D721Med (cell line): Measurements from ENCODE around the gene EPHA6.
"Not testable (repeated sequence)": the region's sequence is repeated elsewhere in the genome, so short reads cannot be mapped to it uniquely, and the experiment has no call there.

Experiments used
- DNase-seq: peaks from one replicate; pipeline ENCODE4 v3.0.0; 2011; ENCODE audit warnings: low spot score; ENCODE audit not compliant: insufficient read length
- FAIRE-seq: peaks from 2 replicates; lab custom pipeline; 2011; peaks lifted over from hg19 to GRCh38; lab: Jason Lieb, UNC
- TF ChIP-seq, protein P1 (sequence below): IDR thresholded peaks from 2 replicates; pipeline ENCODE4 v1.5.1; 2012; ENCODE audit warnings: mild to moderate bottlenecking, control low read depth; ENCODE audit not compliant: insufficient read depth; ENCODE audit errors: missing control alignments

The EPHA6 gene

DNA sequence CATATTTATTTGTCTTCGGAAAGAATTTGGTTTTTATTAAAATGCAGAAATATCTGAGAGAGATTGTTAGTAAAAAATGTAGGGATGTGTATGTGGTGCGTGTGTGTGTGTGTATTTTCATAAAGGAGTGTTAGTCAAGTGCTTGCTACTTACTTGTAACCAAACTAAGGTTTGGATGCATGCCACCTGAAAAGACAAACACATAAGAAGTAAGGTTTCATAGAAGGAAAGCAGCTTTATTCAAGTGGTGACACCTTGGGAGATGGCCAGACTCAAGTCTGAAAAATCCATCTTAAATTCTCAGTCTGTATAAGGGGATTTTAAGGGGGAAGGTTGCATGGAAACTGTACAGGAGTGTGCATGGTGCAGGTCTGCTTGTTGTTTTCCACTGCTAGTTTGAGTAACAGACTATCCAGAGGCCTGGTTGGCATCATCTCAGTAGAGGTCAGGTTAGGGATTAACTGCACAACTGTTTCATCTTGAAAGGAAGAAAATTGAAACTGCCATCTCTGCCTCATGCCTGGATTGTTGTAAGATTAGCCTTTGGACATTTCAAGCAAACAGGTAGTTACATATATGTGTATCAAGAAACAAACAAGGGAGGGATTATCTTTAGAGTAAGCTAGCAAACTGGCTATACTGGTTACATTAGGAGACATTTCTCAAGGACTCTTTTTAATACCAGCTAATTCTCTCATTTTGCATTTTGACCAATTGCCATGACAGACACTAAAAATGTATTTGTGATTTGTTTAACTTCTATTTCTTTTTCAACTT lies 196.7 kb downstream of the EPHA6 start:
- FAIRE-seq (no peak), DNase-seq (no peak)
- TF ChIP-seq, protein P1, sequence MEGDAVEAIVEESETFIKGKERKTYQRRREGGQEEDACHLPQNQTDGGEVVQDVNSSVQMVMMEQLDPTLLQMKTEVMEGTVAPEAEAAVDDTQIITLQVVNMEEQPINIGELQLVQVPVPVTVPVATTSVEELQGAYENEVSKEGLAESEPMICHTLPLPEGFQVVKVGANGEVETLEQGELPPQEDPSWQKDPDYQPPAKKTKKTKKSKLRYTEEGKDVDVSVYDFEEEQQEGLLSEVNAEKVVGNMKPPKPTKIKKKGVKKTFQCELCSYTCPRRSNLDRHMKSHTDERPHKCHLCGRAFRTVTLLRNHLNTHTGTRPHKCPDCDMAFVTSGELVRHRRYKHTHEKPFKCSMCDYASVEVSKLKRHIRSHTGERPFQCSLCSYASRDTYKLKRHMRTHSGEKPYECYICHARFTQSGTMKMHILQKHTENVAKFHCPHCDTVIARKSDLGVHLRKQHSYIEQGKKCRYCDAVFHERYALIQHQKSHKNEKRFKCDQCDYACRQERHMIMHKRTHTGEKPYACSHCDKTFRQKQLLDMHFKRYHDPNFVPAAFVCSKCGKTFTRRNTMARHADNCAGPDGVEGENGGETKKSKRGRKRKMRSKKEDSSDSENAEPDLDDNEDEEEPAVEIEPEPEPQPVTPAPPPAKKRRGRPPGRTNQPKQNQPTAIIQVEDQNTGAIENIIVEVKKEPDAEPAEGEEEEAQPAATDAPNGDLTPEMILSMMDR, result no peak

DNA sequence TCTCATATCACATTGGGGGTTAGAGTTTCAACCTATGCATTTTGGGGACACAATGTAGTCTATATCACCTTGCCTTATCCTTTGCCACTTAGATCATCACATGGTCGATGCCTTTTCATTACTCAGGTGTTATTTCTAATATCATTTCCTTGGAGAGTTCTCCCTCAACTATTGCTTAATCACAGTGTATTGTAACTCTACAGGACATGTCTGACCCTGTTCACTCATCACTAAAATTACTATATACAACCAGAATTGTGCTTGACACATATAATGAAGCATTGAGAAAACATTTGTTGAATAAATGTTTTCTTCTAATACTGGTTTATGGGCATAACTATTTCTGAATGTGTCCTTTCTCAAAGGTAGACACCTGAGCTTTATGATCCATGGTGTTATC lies 207.4 kb downstream of the EPHA6 start:
- TF ChIP-seq, protein P1, result no peak
- no peak for FAIRE-seq
- DNase-seq, result no peak

DNA sequence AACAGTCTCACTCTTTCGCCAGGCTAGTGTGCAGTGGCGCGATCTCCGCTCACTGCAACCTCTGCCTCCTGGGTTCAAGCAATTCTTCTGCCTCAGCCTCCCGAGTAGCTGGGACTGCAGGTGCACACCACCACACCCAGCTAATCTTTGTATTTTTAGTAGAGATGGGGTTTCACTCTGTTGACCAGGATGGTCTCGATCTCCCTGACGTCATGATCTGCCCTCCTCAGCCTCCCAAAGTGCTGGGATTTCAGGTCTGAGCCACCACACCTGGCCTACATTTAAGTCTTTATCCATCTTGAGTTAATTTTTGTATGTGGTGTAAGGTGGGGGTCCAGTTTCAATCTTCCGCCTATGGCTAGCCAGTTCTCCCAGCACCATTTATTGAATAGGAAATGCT lies 211.2 kb downstream of the EPHA6 start:
- FAIRE-seq, DNase-seq: not testable (repeated sequence)

DNA sequence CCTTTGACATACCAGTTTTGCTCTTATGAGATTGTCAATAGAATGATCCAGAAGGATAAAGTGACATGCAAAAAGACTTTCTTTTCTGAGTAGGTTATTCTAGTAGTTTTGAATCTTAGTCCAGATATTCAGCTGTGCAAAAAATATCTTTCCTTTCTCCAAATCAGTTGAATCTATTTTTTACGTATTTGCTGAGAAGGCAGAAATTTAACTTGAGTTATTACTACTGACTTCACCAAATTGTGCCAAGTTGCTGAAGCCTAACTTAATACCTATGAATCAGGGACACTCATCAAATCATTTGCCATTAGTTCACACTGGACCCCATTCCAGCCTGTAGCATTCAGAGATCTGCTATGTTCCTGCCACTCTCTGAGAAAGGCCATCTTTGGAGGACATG lies 215.6 kb downstream of the EPHA6 start:
- no peak for FAIRE-seq
- no peak for DNase-seq
- TF ChIP-seq, protein P1, result no peak

DNA sequence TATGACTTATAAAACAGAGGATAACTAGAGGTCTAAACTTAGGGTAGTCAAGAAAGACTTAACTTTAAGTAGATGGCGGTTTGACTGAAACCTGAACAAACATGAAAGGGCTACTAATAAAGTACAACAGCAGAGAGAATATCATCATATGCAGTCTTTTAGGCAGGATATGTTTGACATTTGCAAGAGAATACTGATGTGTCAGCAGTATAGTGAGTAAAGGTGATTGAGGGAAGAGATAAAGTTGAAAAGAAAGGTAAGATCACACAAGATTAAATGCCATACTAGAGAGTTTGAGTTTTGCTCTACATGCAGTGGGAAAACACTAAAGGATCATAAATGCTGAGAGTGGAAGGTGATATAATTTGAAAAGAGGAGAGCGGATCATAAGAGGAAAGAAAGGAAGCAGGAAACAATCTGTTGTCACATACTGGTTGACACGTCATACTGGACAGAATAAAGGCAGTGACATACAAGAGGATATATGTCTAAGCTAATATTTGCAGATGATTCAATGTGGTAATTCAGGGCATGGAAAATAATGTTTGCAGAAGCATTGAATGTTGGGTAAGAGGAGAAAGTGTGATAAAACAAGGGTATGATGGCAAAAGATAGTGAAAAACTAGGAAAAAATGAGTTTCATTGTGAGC lies 223.0 kb downstream of the EPHA6 start:
- DNase-seq (no peak), FAIRE-seq (no peak)
- TF ChIP-seq, protein P1, result no peak

DNA sequence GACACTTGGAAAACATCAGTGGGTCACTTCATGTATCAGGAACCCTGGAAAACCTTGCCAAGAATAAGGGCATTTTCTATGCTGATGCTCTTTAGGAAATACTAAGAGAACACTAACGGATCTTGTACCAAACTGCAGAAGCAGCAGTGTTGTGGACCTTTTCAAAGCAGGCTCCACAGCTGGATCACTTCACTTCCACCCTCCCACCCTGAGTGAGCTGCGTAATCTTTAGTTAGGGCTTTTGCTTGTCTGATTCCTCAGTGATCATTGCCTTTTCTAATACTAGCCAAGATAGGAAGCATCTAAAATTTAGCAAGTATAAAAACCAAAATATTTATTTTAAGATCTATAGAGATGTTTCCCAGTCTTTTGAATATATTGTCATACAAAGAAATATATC lies 229.0 kb downstream of the EPHA6 start:
- TF ChIP-seq, protein P1, result no peak
- no peak for DNase-seq
- FAIRE-seq, result no peak

DNA sequence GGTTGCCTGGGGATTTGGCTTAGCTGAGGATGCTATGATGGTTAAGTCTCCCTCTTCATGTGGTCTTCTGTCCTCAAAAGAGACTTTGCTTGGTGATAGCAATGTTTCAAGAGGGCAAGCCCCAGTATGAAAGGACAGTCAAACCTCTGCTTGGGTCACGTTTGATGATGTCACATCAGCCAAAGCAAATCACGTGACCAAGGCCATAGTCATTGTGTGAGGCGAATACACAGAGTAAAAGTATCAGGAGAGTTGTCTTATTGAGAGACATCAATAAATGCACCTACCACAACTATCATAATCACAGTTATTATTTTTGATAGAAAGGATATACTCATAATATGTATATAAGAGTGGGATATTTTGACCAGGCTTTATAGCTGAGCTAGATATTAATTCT lies 243.0 kb downstream of the EPHA6 start:
- no peak for FAIRE-seq
- DNase-seq, result no peak
- TF ChIP-seq, protein P1, result no peak
